Upper lobe of left lung (tissue), 6 donors: Measurements from ENCODE around the gene GNPAT. TPM values are rescaled to one million over a fixed set of nuclear protein-coding genes. Genes with fewer than 3 reads are reported as not detected.

Experiments
- ATAC-seq, 2 donors: fragments of 200-7000 bp; cut with Tn5 transposase; one replicate each; pipeline ENCODE4 v1.9.1; 2022; ENCODE audit warnings: mild to moderate bottlenecking in 2 of 2, moderate library complexity in 2 of 2; ENCODE audit not compliant: low FRiP score in 2 of 2
- DNase-seq, 2 donors: peaks; one replicate each; pipeline ENCODE4 v3.0.0-alpha.2; 2019 to 2020
- H3K27ac ChIP-seq, 4 donors: fragments of 200-600 bp; sonication (generic); one replicate each; pipeline ENCODE4 v1.5.1; 2016 to 2019
- H3K27me3 ChIP-seq, 4 donors: fragments of 200-600 bp; sonication (generic); one replicate each; pipeline ENCODE4 v1.5.1; 2017 to 2019
- H3K36me3 ChIP-seq, 4 donors: fragments of 200-600 bp; sonication (generic); one replicate each; pipeline ENCODE4 v1.5.1; 2016 to 2019
- H3K4me1 ChIP-seq, 4 donors: fragments of 200-600 bp; sonication (generic); one replicate each; pipeline ENCODE4 v1.5.1; 2018 to 2019
- H3K4me3 ChIP-seq, 4 donors: fragments of 200-600 bp; sonication (generic); one replicate each; pipeline ENCODE4 v1.5.1; 2017 to 2019; ENCODE audit warnings: mild to moderate bottlenecking in 2 of 4, moderate library complexity in 1 of 4
- H3K9me3 ChIP-seq, 4 donors: fragments of 200-600 bp; sonication (generic); one replicate each; pipeline ENCODE4 v1.5.1; 2018 to 2019
- EP300 ChIP-seq, 4 donors: sonication (generic); formaldehyde crosslinking; IDR thresholded peaks; one replicate each; pipeline ENCODE4 v1.5.1; 2017; ENCODE audit warnings: antibody characterized with exemption in 4 of 4, control low read depth in 2 of 4
- POLR2A ChIP-seq, 4 donors: fragments of 450-650 bp; IDR thresholded peaks; one replicate each; pipeline ENCODE4 v1.5.1; 2016 to 2017; ENCODE audit warnings: antibody characterized with exemption in 4 of 4, mild to moderate bottlenecking in 2 of 4
- POLR2AphosphoS5 ChIP-seq, 2 donors: sonication (generic); formaldehyde crosslinking; IDR thresholded peaks; one replicate each; pipeline ENCODE4 v1.5.1; 2017; ENCODE audit warnings: antibody characterized with exemption in 2 of 2
- WGBS, 2 donors: methylation state at CpG; one replicate each; pipeline ENCODE4 v1.1.5; 2017 to 2018; 5-methylcytosine and 5-hydroxymethylcytosine counted together
- total RNA-seq, 6 donors: library from RNA; depleted of rRNA in 4 of 6; stranded (reverse); fragments of >200 nt in 4 of 6; gene quantifications; one replicate each; pipeline versions ENCODE4 v1.1.0 to v1.2.1, GENCODE V29; 2016 to 2021
- TF ChIP-seq, protein P1 (sequence below), 6 experiments: fragments of 450-650 bp in 4 of 6; fragments of 200-600 bp in 2 of 6; sonication (generic) in 2 of 6; IDR thresholded peaks; one replicate each; pipeline ENCODE4 v1.5.1; 2016 to 2019; ENCODE audit warnings: antibody characterized with exemption in 6 of 6
- donor health status: DM: no; HTN: no; CAD: no; lungs with moderate emphysema.
- donor health status: DM: no; HTN: yes; CAD: no; lungs with severe emphysema.

Gene GNPAT
- total RNA-seq, 6 donors from 2014 or later, result 14.0 to 65.0 (median 30.5) TPM

DNA sequence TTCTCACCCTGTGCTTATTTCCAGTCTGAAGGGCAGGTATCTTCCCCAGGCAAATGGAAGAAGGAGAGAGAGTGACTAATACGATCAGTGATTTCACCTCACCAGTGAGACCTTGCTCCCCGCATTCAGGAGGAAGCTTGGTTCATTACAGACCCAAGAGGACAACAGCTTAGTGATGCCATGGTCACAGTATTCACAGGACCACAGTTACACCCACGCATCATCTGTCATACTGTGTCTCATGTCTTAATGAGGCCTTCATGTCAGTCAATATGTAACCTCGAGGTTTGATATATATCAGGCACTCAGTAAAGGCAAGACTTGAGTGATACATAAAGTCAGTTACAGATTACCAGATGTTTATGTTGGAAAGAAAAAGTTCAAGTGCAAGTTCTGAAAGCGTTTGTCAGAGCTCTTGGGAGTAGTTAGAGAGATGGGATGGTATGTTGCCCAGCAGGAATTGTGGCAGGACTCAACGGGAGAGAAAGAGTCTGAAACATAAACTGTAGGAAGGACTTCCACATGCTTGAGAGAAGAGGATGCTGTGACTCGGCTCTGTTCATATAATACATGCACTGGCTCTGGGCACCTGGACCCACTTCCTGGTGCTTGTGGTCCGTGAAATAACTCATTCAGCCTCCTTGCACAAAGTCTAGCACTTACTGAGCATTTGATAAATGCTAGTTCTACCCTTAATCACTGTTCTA, 33.3 kb downstream of the GNPAT start:
- TF ChIP-seq EP300 (IDR thresholded peaks at IDR 0.05), result no peak
- TF ChIP-seq POLR2A (IDR thresholded peaks at IDR 0.05), result no peak
- TF ChIP-seq, protein P1, sequence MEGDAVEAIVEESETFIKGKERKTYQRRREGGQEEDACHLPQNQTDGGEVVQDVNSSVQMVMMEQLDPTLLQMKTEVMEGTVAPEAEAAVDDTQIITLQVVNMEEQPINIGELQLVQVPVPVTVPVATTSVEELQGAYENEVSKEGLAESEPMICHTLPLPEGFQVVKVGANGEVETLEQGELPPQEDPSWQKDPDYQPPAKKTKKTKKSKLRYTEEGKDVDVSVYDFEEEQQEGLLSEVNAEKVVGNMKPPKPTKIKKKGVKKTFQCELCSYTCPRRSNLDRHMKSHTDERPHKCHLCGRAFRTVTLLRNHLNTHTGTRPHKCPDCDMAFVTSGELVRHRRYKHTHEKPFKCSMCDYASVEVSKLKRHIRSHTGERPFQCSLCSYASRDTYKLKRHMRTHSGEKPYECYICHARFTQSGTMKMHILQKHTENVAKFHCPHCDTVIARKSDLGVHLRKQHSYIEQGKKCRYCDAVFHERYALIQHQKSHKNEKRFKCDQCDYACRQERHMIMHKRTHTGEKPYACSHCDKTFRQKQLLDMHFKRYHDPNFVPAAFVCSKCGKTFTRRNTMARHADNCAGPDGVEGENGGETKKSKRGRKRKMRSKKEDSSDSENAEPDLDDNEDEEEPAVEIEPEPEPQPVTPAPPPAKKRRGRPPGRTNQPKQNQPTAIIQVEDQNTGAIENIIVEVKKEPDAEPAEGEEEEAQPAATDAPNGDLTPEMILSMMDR (IDR thresholded peaks at IDR 0.05), result no peak
- no peak for TF ChIP-seq POLR2AphosphoS5 (IDR thresholded peaks at IDR 0.05)
- Histone ChIP-seq H3K27ac (no peak overlapping the region), H3K9me3 (no peaks in the 10 kb centered on the region), H3K4me1 (peaks cover 0 to 10% (median 3%) of the 10 kb centered on the region in 4 donors), H3K36me3 (peaks cover 2 to 87% (median 31%) of the 10 kb centered on the region in 4 donors), H3K4me3 (no peak overlapping the region), H3K27me3 (no peaks in the 10 kb centered on the region)
- DNase-seq, result no peak
- ATAC-seq, result no peak
- 72 to 82% methylated on average over 8 of the region's 8 CpGs for WGBS, 2 donors

DNA sequence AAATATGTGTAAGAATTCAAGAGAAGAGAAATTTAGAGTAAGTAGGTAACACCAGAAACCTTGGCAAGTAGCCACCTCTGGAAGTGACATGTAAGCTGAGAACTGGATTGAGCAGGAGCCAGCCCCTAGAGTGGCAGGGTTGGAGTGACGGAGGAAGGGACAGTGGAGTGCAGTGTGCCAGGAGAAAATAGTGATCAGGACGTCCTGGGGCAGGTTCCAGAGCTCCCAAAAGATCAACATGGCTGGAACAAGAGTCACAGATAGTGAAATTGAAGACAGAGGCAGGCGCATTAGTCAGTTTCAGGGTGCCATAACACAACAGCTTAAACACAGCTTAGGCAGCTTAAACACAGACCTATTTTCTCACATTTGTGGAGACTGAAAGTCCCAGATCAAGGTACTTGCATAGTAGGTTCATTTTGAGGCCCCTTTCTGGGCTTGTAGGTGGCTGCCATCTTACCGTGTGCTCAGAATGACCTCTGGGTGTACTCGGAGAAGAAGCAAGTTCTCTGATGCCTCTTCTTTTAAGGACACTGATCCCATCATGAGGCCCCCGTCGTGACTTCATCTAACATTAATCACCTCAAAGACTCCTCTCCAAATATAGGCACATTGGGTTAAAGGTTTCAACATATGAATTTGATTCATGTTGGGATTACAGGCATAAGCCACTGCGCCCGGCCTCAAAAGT, 37.2 kb downstream of the GNPAT start:
- TF ChIP-seq POLR2AphosphoS5 (IDR thresholded peaks at IDR 0.05), result no peak
- no peak for TF ChIP-seq POLR2A (IDR thresholded peaks at IDR 0.05)
- TF ChIP-seq, protein P1 (IDR thresholded peaks at IDR 0.05), result no peak
- TF ChIP-seq EP300 (IDR thresholded peaks at IDR 0.05), result no peak
- no peak overlapping the region for H3K4me3 ChIP-seq
- H3K27ac ChIP-seq, result no peak overlapping the region
- WGBS, 2 donors, result 87 to 88% methylated on average over 9 of the region's 9 CpGs
- H3K4me1 ChIP-seq, result peaks cover 0 to 10% (median 3%) of the 10 kb centered on the region in 4 donors
- no peaks in the 10 kb centered on the region for H3K27me3 ChIP-seq
- H3K36me3 ChIP-seq, result peaks cover 2 to 53% (median 23%) of the 10 kb centered on the region in 4 donors
- ATAC-seq (peak in 1 of 2 donors; percentile 19), DNase-seq (peak in 1 of 2 donors; percentile 75)
- no peaks in the 10 kb centered on the region for H3K9me3 ChIP-seq

DNA sequence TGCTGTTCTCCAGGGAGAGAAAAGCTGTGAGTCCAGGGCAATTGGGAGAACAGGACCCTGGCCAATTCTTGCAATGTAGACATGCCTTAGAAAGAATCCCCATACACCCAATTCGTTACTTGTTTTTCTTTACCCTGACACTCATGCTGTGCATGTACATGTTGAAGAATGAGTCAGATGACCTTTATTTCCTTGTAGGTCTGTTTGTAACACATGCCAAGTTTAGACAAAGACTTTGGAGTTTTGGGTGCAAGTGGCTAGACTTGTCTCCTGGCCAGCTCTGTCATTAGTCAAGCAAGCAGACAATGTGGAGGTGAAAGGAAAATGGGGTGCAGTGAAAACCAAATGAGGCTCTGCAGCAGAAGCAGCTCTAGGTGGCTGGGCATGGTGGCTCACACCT, 38.1 kb downstream of the GNPAT start:
- no peak for ATAC-seq

DNA sequence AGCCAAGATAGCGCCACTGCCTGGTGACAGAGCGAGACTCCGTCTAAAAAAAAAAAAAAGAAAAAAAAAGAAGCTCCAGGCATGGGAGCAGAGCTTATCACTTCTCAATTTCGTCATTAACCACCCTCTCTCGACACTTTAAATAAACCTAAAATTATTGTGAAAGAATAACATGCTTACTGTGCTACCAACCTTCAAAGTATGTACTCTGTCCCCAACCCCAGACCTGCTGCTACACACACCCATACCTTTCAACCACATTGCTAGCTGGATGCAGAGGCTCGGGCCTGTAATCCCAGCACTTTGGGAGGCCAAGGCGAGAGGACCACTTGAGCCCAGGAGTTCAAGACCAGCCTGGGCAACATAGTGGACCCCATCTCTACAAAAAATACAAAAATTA, 38.7 kb downstream of the GNPAT start:
- Histone ChIP-seq H3K27ac (no peak overlapping the region), H3K4me3 (no peak overlapping the region), H3K36me3 (peaks cover 2 to 39% (median 20%) of the 10 kb centered on the region in 4 donors), H3K4me1 (peaks cover 0 to 6% (median 2%) of the 10 kb centered on the region in 4 donors), H3K27me3 (no peaks in the 10 kb centered on the region), H3K9me3 (no peaks in the 10 kb centered on the region)
- DNase-seq, result no peak
- 63 to 84% methylated on average over 7 of the region's 7 CpGs for WGBS, 2 donors
- TF ChIP-seq EP300 (IDR thresholded peaks at IDR 0.05) (no peak), POLR2AphosphoS5 (IDR thresholded peaks at IDR 0.05) (no peak), POLR2A (IDR thresholded peaks at IDR 0.05) (no peak)
- TF ChIP-seq, protein P1 (IDR thresholded peaks at IDR 0.05), result no peak
- no peak for ATAC-seq

More for the DNA sequence above, 38.1 kb downstream of the GNPAT start:
- Histone ChIP-seq H3K27ac (no peak overlapping the region), H3K4me3 (no peak overlapping the region), H3K4me1 (peaks cover 0 to 10% (median 3%) of the 10 kb centered on the region in 4 donors), H3K36me3 (peaks cover 2 to 45% (median 21%) of the 10 kb centered on the region in 4 donors), H3K27me3 (no peaks in the 10 kb centered on the region), H3K9me3 (no peaks in the 10 kb centered on the region)
- TF ChIP-seq POLR2AphosphoS5 (IDR thresholded peaks at IDR 0.05), result no peak
- TF ChIP-seq, protein P1 (IDR thresholded peaks at IDR 0.05), result no peak
- no peak for TF ChIP-seq EP300 (IDR thresholded peaks at IDR 0.05)
- no peak for TF ChIP-seq POLR2A (IDR thresholded peaks at IDR 0.05)
- no peak for DNase-seq
- WGBS, 2 donors, result 64 to 65% methylated on average over 1 of the region's 1 CpG
